HG03196 (cell line): Measurements from ENCODE around the gene ERFE.

ENCODE experiments used
- ATAC-seq: cut with Tn5 transposase; IDR thresholded peaks from one replicate; pipeline ENCODE4 v1.9.1; 2021; ENCODE audit not compliant: unreplicated experiment

ERFE gene

GRCh38 chr2:238152771-238153688 is 5.7 kb upstream of the ERFE start:
- ATAC-seq = no peak

- ATAC-seq = no peak
Observed at GRCh38 chr2:238154570-238154969, 4.2 kb upstream of the ERFE start.

GRCh38 chr2:238155051-238155760 is 3.6 kb upstream of the ERFE start:
- ATAC-seq = no peak

DNA sequence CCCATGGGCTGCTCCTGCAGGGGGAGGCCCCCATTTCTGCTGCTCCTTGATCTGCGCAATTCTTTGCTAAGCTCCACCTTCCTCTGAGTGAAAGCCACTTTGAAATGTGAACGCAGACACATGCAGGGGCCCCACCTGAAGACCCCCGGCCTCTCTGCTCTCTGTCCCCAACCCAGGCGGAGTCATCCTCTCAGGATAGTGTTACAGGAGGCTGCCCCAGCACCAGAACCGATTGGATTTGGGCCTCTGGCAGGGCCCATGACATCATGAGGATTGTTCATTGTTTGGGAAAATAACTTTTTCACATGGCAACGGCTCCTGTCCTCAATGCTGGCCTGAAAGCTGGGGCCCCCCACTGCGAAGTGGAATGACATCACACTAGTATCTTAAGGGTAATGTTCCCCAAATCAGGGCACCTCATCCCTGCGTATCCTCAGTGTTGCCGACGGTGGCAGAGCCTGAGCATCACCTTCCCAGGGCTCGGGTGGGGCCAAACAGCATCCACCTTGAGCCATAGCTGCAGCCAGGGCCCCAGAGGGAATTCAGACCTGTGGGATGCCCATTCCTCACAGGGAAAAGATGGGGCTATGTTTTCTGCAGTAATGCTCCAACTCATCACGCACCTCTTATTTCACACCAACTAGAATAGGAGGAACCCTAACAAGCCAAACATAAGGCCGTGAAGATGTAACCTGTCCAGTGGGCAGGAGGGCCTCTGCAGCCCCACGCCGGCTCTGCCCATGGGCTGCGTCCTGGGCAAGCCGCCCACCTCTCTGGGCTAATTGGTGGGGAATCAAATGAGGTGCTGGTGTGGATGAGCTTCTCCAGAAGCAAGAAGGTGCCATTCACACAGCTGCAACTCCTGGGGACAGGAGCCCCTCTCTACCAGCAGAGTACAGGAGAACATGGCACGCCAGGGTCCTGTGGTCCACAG is 2.7 kb upstream of the ERFE start:
- ATAC-seq = no peak

GRCh38 chr2:238157506-238158017 is 1.2 kb upstream of the ERFE start:
- ATAC-seq = no peak

GRCh38 chr2:238158018-238158508 is 707 bp upstream of the ERFE start:
- ATAC-seq = no peak

DNA sequence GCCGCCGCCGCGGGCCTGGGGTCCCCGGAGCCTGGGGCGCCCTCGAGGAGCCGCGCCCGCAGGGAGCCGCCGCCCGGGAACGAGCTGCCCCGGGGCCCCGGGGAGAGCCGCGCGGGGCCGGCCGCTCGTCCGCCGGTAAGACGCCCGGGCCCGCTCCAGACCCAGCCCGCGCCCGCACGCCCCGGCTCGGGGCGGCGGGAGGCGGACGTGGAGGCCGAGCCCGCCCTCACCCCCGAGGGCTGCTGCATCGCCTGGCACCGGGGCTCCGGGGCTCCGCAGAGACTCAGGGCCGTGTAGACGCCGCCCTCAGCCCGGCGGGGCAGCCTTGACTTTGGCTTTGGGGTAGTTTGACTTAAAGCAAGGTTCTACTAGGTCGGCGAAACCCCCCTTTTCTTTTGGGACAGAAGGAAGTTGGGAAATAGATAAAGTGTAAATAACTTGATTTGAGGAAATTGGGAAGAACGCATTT is 335 bp downstream of the ERFE start:
- no peak for ATAC-seq

DNA sequence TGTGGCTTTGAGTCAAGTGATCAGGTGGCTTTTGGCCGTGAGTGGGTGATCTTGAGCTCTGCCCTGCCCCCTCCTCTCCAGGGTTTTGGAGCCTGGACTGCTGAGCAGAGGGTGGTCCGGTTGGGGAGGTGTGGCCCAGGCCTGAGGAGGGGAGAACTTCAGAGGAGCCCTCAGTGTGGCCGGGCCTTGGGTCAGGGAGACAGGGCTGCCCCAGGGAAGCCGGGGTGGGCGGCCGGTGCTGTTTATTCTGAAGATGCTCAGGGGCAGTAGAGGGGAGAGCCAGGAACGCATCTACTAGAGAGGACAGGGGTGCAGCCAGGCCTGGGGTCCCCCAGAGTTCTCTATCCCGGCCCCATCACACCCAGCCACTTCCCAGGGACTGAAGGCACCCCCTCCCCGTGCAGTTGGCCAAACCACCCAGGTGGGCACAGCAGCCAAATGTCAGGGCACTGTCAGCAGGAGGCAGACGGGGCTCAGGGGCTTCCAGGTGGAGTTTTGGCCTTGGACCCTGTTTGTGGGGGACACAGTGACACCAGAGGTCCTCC is 963 bp downstream of the ERFE start:
- no peak for ATAC-seq

GRCh38 chr2:238160206-238161129 is 1.7 kb downstream of the ERFE start:
- ATAC-seq = no peak

DNA sequence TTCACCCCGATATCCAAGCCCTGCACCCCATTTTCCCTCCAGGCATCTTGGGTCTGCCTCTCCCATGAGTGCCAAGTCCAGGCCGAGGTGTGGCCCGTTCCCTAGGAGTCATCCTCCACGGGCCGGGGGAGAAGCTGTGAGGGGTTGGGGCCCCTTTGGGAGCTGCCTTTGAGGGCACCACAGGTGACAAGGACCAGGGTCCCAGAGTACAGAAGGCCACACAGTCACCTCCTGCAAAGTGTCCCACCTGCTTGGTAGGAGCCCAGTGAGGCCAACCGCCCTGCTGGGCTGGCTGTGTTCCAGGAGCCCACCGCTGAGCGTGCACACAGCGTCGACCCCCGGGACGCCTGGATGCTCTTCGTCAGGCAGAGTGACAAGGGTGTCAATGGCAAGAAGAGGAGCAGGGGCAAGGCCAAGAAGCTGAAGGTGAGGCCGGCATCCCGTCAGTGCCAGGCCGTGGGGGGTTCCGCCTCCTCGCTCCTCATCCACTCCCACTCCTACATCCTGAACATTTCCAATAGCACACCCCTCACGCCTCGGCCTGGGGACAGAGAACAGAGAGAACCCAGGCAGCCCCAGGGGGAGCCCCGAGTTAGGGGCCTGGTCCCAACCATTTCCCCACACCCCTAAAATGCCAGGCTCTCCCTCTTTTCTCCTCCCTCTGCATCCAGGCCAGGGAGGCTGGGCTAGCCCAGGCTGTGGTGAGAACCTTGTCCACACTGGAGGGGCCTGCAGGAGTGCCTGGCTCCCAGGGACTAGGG is 2.7 kb downstream of the ERFE start:
- ATAC-seq = no peak

GRCh38 chr2:238162251-238162845 is 3.6 kb downstream of the ERFE start:
- ATAC-seq = no peak

DNA sequence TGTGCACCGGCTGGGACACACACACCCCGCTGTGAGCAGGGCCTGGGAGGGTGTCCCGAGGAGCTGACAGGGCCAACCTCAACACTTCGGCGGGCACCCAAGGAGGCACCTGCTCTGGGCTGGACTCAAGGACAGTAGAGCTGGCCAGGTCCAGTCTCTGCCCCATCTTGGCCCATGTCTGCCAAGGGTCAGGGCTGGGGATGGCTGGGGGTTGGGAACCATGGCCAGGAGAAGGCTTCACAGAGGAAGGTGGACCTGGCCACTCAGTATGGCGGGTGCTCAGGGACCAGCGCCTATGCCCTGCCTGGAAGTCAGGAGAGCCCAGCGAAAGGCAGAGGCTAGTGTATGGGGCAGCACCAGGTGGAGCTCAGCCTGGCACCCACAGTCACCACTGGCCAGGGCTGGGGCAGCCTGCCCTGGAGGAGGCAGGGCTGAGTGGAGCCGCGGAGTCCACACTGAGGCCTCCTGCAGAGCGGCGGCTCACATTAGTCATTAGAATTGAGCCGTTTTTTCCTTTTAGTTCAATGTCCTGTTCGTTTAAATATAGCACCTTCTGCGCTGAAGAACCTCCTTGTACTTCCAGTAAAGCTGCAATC is 4.2 kb downstream of the ERFE start:
- ATAC-seq = no peak

GRCh38 chr2:238163481-238164198 is 4.9 kb downstream of the ERFE start:
- no peak for ATAC-seq

DNA sequence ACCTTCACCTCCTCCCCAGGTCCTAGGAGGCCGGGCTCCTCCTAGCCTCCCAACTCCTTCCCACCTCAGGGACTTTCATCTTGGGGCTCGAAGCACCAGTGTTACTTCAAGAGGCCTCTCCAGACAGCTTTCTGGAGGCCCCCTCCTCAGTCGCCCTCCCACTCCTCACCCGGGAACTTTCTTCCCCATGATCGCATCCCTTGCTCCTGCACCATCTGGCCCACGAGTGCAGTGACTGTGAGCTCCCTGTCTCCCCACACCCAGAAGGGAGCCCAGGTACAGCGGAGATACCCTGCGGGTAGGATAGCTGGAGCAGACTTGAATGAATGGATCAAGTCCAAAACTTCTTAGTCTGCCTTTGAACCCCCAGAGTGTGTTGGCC is 6.1 kb downstream of the ERFE start:
- no peak for ATAC-seq

DNA sequence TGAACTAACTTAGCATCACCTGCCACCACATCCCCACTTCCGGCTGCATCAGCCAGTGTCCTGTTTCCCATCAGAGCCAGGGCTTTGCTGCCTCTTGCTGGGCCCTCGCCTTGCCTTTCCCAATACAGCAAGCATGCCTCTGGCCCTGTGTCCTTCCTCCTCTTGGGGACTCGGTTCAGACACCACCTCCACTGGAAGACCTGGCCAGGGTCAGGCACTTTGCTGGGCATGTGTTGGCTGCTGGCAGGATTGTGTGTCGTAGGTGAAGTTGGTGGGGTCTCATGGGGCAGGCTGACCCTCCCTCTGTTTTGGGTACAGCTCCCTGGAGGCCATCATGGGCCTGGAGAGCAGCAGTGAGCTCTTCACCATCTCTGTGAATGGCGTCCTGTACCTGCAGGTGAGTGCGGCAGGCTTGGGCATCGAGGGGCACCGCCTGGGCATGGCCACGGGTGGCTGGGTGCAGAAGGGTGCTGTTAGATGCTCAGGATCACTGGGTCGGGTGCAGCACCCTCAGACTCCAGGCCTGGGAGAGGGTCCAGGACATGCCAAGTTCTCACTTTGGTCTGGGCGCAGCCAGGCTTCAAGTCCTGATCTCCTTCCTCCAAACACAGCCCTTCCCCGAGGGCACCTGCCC is 6.6 kb downstream of the ERFE start:
- no peak for ATAC-seq

DNA sequence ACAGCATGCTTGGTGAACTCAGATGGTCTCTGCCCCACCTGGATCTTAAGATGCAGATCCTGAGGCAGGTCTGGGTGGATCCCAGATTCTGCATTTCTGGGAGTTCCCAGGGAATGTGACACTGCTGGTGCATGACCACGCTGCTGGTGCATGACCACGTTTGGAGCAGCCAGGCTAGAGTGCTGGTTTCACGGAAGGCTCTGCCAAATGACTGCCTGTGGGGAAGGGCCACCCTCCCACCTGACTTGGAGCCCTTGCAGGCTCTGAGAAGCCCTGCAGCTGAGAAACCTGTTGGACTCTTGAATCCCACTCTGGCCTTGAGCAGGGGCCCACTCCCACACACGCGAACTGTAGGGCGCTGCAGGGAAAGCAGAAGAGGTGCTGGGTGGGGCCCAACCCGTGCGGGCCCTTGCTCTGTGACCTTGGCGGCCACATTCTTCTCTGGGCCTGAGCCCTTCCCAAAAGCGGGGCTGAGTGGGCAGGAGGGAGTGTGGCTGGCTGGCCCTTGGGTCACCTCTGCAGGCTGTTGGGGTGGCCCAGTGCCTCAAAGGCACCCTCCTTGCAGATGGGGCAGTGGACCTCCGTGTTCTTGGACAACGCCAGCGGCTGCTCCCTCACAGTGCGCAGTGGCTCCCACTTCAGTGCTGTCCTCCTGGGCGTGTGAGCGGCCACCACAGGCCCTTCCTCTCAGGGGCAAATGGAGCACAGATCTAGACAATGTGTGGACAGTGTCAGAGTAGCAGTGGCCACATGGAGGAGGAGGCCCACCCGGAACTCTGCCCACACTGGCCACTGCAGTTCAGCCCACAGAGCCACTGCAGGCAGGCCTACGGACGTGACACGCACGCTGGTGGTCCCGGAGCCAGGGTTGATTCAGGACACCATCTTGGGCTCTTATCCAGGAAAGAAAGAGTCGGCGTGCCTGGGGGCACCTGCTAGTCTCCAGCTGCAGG is 7.9 kb downstream of the ERFE start:
- ATAC-seq = no peak
